Measurements from ENCODE around the gene PHOSPHO1. TPM values are rescaled to one million over a fixed set of nuclear protein-coding genes. Genes with fewer than 3 reads are reported as not detected.

The PHOSPHO1 gene
- total RNA-seq, 1 donor from 2014 or later: 12.7 TPM

DNA sequence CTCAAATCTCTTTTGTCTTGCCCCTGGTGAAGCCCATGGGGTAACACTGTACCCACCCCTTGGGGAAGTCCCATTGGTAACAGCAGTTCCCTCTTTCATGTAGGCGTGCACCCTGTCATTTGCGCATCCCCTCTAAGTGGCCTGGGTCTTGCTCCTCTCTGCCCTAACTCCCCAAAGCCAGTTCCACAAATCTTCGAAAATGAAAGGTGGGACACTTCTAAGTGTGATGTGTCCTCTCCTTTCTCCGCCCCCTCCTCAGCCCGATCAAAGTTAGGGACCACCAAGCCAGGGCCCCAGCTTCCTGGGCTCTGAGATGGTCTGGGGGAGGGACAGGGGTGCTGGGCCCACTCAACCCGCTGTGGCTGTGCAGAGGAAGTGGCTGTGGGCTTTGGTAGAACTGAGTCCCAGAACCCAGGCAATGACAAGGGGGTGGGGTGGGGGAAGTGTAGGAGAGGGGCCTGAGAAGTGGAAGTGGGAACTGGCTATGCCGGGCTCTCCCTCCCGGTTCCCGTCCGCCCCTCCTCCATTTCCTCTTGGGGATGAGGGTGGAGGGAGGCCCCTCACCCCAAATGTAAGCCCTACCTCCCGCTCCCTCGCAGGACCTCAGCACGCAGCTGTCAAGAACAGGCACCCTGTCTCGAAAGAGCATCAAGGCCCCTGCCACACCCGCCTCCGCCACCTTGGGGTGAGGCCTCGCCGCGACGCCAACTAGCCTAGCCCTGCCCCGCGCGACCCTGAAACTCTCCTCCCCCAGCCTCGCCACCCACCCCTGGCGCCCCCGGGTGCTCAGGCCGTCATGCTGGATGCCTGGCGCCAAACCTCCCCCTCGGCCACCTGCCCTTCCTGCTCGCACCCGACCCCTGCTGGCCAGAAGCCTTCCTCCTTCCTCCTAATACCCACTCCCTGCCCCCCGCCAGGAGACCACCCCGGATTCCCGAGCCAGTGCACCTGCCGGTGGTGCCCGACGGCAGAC lies 11.4 kb downstream of the PHOSPHO1 start:
- no peak for DNase-seq

- no peak for DNase-seq
Measured at GRCh38 chr17:49217651-49218413, 12.8 kb downstream of the PHOSPHO1 start.

- DNase-seq: no peak
Measured at GRCh38 chr17:49216953-49217650, 13.5 kb downstream of the PHOSPHO1 start.

- no peak for DNase-seq
Measured at GRCh38 chr17:49216482-49216881, 14.1 kb downstream of the PHOSPHO1 start.

DNA sequence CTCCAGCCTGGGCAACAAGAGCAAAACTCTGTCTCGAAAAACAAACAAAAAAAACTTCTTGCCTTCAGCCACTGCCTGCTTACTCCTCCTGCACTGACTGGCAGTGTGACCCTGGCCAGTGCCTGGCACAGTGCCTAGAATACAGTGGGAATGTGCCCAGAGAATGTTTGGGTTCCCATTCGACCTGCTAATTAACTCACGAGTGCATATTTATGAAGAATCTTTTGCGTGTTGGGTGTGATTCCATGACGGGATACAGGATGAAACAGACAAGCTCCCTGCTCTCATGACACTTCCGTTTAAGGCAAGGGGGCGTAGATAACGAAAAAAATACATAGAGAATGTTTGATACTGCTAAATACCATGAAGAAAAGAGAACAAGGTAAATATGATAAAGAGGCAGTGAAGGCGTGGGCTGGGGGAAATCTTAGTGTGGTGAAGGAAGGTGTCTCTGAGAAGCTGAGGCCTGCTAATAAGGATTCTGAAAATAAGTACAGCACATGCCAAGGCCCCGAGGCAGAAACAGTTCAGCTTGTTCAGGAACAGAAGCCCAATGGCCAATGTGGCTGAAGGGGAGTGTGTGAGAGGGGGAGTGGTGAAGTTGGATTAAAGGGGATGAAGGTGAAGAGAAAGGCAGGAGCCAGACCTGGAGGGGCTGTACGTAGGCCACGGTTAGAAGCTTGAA lies 15.8 kb downstream of the PHOSPHO1 start:
- no peak for DNase-seq

DNA sequence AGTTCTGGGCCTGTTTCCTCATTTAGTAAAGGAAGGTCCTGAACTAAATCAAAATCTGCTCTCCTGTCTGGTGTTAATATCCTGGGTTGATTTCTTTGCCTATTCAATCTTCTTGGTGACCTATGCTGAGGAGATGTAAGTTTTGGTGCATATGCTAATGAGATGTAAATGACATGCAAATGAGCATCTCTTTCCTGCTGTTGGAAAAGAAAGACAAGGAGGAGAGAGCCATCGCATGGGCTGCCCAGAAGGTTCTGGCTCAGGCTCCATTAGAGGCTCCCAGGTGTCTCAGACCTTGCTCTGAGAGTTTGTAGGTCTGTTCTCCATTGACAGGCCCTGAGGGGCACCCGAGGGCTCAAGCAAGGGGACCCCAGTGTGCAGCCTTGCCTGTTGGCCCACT lies 16.7 kb downstream of the PHOSPHO1 start:
- DNase-seq: no peak

DNA sequence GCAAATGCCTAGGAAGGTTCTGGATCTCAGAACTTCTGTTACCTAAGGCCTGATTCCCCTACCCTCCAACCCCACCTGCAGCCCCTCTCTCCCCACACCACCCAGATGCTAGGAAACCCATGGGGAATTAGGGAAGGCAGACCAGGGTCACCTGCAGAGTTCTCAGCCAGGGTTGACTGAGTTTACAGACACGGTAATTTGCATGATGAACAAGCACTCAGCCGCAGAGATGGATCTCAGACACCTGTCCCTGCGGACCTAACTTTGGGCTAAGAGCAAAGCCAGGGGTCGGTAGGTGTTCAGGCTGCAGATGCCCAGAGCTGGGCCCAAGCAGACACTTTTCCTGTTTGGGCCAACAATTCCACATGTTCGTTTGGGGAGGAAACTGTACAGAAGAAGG lies 17.2 kb downstream of the PHOSPHO1 start:
- DNase-seq: no peak

DNA sequence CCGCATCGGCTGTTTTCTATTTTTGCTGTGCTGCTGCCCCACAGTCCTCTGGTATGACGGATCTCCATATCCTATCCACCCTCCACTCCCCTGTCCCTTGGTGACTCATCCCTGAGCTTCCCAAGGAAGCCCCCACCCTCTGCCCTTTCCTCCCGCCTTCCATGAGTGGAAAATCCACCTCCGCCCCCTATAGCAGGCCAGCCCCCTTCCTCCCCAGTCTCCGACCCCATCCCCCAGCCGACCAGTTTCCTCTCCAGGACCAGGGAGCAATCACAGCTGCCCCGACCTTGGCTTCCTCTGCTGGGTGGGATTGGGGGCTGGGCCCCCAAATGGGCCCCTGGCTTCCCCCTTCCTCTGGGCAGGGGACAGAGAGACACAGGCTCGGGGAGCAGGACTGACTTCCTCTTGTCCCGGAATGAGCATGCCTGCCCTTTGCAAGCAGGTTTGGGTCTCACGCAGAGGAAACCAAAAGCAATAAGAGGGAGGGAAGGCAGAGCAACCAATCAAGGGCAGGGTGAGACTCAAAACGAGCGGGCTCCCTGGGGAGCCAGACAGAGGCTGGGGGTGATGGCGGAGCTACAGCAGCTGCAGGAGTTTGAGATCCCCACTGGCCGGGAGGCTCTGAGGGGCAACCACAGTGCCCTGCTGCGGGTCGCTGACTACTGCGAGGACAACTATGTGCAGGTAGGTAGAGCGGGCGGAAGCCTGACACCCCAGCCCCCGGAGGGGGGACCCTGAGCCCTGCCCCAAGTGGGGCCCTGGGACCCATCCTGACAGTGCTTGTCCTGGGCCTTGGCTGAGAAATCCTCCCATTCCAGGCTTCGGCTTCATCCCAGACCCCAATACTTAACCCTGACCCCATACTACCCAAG lies 20.2 kb downstream of the PHOSPHO1 start, which contains the start of the genes ABI3 and GNGT2:
Gene ABI3, plus strand, starts transcription at position 550 of the 872 bp plus-strand sequence. Its CDS starts 18 bp downstream, at position 568.
Gene GNGT2, minus strand, starts transcription at position 417 of the 872 bp plus-strand sequence. CDS start 3,152 bp downstream, outside the sequence.
- peak; percentile 26 for DNase-seq

DNA sequence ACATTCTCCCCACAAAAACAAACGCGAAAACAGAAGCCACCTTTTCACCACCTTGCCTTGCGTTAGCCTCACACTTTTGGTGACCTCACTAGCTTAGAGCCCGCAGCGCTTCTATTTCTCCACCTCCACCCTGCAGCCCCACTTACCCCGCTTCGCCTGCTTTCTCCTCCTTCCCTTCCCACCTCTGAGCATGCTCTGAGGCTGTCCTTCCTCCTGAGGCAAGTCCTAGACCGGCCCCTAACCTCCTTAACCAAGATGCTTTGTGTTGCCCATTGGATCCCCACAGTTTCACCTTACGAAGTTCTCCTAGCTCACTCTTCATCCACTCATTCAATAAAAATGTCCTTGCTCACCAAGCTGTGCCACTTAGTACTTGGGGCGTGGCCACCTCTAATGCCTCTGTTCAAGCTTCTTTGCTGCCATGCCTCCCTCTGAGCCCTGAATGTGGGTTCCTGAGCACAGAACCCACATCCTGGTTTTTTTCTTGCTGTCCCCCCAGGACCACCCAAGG lies 21.5 kb downstream of the PHOSPHO1 start:
- no peak for DNase-seq

GRCh38 chr17:49204516-49204915 lies 26.1 kb downstream of the PHOSPHO1 start:
- DNase-seq: no peak

DNA sequence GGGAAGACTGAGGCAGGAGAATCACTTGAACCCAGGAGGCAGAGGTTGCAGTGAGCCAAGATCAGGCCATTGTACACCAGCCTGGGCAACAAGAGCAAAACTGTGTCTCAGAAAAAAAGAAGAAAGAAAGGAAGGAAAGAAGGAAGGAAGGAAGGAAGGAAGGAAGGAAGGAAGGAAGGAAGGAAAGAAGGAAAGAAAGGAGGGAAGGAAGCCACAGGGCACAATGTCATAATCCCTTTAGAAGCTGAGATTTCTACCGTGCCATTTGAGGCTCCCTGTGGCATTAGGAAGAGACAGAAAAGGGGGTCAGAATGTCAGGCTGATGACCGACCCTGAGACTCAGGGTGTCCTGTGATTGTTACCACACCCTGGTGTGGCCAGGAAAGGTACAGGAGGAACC lies 26.8 kb downstream of the PHOSPHO1 start:
- DNase-seq: no peak

DNA sequence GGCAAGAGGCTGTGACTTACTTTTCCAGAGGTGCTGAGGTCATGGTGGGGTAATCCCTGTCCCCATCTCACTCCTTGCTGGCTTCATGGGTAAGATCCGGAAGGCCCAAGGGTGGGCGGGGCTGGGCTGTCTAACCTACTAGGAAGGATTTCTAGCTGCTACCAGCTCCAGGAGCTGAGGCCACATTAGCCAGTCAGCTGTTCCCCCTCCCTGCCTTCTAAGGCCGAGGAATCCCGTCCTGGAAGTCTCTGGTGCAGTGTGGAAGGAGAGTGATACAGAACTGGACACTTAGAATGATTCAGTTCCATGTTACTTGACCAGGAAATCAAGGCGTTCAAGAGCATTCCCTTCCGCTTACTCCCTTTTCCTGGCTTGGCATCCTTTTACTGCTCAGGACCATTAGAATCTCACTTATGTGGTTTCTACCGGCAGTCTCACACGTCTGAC lies 29.1 kb downstream of the PHOSPHO1 start:
- DNase-seq: no peak

- DNase-seq: no peak
Measured at GRCh38 chr17:49200423-49201083, 30.0 kb downstream of the PHOSPHO1 start.

DNA sequence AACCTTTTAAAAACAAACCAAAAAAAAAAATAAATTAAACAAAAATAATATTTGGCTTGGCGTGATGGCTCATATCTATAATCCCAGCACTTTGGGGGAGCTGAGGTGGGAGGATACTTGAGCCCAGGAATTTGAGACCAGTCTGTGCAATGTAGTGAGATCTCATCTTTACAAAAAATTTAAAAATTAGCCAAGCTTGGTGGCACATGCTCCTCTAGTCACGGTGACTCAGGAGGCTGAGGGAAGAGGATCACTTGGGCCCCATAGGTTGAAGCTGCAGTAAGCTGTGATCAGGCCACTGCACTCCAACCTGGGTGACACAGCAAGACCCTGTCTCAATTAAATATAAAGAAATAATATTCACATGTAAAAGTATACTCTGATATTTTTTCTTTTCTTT lies 32.4 kb downstream of the PHOSPHO1 start:
- no peak for DNase-seq

- no peak for DNase-seq
Measured at GRCh38 chr17:49197346-49197998, 33.1 kb downstream of the PHOSPHO1 start.

- DNase-seq: no peak
Measured at GRCh38 chr17:49196520-49196919, 34.1 kb downstream of the PHOSPHO1 start.

GRCh38 chr17:49195751-49196150 lies 34.8 kb downstream of the PHOSPHO1 start:
- no peak for DNase-seq

DNA sequence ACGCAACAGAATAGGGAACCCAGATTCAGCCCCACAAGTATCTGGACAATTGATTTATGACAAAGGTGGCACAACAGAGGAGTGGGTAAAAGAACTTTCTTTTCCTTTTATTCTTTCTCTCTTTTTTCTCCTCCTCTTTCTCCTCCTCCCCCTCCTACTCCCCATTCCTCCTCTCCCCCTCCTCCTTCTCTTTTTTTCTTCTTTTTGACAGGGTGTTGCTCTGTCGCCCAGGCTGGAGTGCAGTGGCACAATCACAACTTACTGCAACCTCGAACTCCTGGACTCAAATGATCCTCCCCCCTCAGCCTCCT lies 36.3 kb downstream of the PHOSPHO1 start:
- no peak for DNase-seq

GRCh38 chr17:49193513-49194296 lies 36.9 kb downstream of the PHOSPHO1 start:
- DNase-seq: peak; percentile 33

All from skin of body (tissue), 2 donors.